Naive thymus-derived CD4-positive, alpha-beta T cell (primary cell): Measurements from ENCODE around the gene NEDD4. TPM values are rescaled to one million over a fixed set of nuclear protein-coding genes. Genes with fewer than 3 reads are reported as not detected.
"Not testable (repeated sequence)": the region's sequence is repeated elsewhere in the genome, so short reads cannot be mapped to it uniquely, and the experiment has no call there.

ENCODE experiments used
- ATAC-seq: fragments of 150-1000 bp; cut with Tn5 transposase; 2 replicates; pipeline ENCODE4 v1.10.0; 2021; ENCODE audit warnings: mild to moderate bottlenecking, moderate library complexity
- CTCF ChIA-PET: fragments of 350-600 bp; sonication (Branson Sonifier 250); formaldehyde crosslinking; loops from one replicate; lab custom pipeline; 2021; ENCODE audit warnings: antibody characterized with exemption; lab: Charles Lee
- POLR2A ChIA-PET: fragments of 350-600 bp; sonication (Branson Sonifier 250); formaldehyde crosslinking; loops from one replicate; lab custom pipeline; 2021; ENCODE audit warnings: antibody characterized with exemption, inconsistent platforms; lab: Charles Lee
- DNase-seq, 9 donors: peaks; one replicate each; pipeline versions ENCODE4 v3.0.0 to v3.0.0-alpha.2; 2020 to 2022; ENCODE audit warnings: mixed read lengths in 1 of 9
- H3K27ac ChIP-seq: one replicate; pipeline ENCODE4 v1.7.0; 2013; ENCODE audit warnings: mild to moderate bottlenecking, low read depth, low read length, moderate library complexity
- H3K27me3 ChIP-seq, 2 donors: one replicate each; pipeline ENCODE4 v1.7.0; 2013; ENCODE audit warnings: low read length in 2 of 2, mild to moderate bottlenecking in 2 of 2, moderate library complexity in 2 of 2; ENCODE audit not compliant: control insufficient read depth in 2 of 2, insufficient read depth in 2 of 2
- H3K36me3 ChIP-seq, 3 experiments: 1 replicate in 2 of 3; 2 replicates in 1 of 3; pipeline ENCODE4 v1.7.0; 2013; ENCODE audit warnings: low read length in 3 of 3, mild to moderate bottlenecking in 3 of 3, moderate library complexity in 1 of 3; ENCODE audit not compliant: insufficient read depth in 3 of 3, control insufficient read depth in 2 of 3
- H3K4me1 ChIP-seq, 2 donors: one replicate each; pipeline ENCODE4 v1.7.0; 2013; ENCODE audit warnings: low read length in 2 of 2, mild to moderate bottlenecking in 2 of 2, moderate library complexity in 1 of 2; ENCODE audit not compliant: control insufficient read depth in 2 of 2, insufficient read depth in 2 of 2
- H3K4me3 ChIP-seq: 2 replicates; pipeline ENCODE4 v1.7.0; 2013; ENCODE audit warnings: mild to moderate bottlenecking, low read length
- H3K9me3 ChIP-seq, 3 experiments: 1 replicate in 2 of 3; 2 replicates in 1 of 3; pipeline ENCODE4 v1.7.0; 2013; ENCODE audit warnings: low read length in 3 of 3; ENCODE audit not compliant: control insufficient read depth in 2 of 3
- H3K27ac Mint-ChIP-seq, 9 donors: one replicate each; pipeline ENCODE4 v1.8.0; 2020 to 2022; ENCODE audit warnings: mixed read lengths in 9 of 9, mild to moderate bottlenecking in 8 of 9, moderate library complexity in 5 of 9, inconsistent platforms in 2 of 9
- H3K27me3 Mint-ChIP-seq, 5 donors: one replicate each; pipeline ENCODE4 v1.8.0; 2021 to 2022; ENCODE audit warnings: mixed read lengths in 5 of 5, mild to moderate bottlenecking in 1 of 5
- H3K36me3 Mint-ChIP-seq, 5 donors: one replicate each; pipeline ENCODE4 v1.8.0; 2020 to 2022; ENCODE audit warnings: mixed read lengths in 5 of 5, mild to moderate bottlenecking in 3 of 5, inconsistent platforms in 1 of 5
- H3K4me1 Mint-ChIP-seq, 7 donors: one replicate each; pipeline ENCODE4 v1.8.0; 2020 to 2022; ENCODE audit warnings: mixed read lengths in 7 of 7, mild to moderate bottlenecking in 3 of 7, inconsistent platforms in 1 of 7
- H3K4me3 Mint-ChIP-seq, 10 donors: one replicate each; pipeline ENCODE4 v1.8.0; 2020 to 2022; ENCODE audit warnings: mild to moderate bottlenecking in 10 of 10, mixed read lengths in 10 of 10, moderate library complexity in 6 of 10, inconsistent platforms in 2 of 10
- H3K9me3 Mint-ChIP-seq, 11 donors: one replicate each; pipeline ENCODE4 v1.8.0; 2020 to 2022; ENCODE audit warnings: mixed read lengths in 11 of 11, mild to moderate bottlenecking in 4 of 11, inconsistent platforms in 1 of 11, moderate library complexity in 1 of 11
- intact Hi-C, 2 donors: fragments of 100-400 bp; cut with micrococcal nuclease; formaldehyde crosslinking; loops; one replicate each; pipeline ENCODE4 v1.15.1; 2023
- polyA plus RNA-seq, 2 donors: library from polyadenylated mRNA; unstranded; fragments of 300-500 nt; fragmentation: Illumina TruSeq; gene quantifications; one replicate each; pipeline ENCODE4 v1.2.3, GENCODE V29; 2021
- total RNA-seq, 6 experiments: library from RNA in 5 of 6; stranded (reverse) in 5 of 6; gene quantifications; 1 replicate in 5 of 6; 2 replicates in 1 of 6; pipeline ENCODE4 v1.2.3 and lab custom pipeline; 2021 to 2026

The NEDD4 gene
- total and polyA plus RNA-seq, 7 experiments from 2014 or later, result 1.1 to 15.1 (median 4.3) TPM

GRCh38 chr15:56017511-56017910 is 24.1 kb upstream of the NEDD4 start:
- intact Hi-C loops, result no loop called here
- Mint-ChIP-seq H3K4me3 (no peak overlapping the region), H3K36me3 (peaks cover 0 to 5% (median 4%) of the 10 kb centered on the region in 5 donors), H3K27me3 (peaks cover 3 to 18% (median 12%) of the 10 kb centered on the region in 5 donors), H3K4me1 (no peaks in the 10 kb centered on the region), H3K27ac (no peak overlapping the region), H3K9me3 (peaks cover 0 to 26% (median 8%) of the 10 kb centered on the region in 11 donors)
- Histone ChIP-seq H3K9me3 (no peaks in the 10 kb centered on the region), H3K36me3 (no peaks in the 10 kb centered on the region), H3K27me3 (no peaks in the 10 kb centered on the region), H3K4me3 (no peak overlapping the region), H3K4me1 (no peaks in the 10 kb centered on the region), H3K27ac (no peak overlapping the region)
- POLR2A ChIA-PET, result no interaction called here
- CTCF ChIA-PET, result no interaction called here
- DNase-seq, result no peak
- no peak for ATAC-seq

DNA sequence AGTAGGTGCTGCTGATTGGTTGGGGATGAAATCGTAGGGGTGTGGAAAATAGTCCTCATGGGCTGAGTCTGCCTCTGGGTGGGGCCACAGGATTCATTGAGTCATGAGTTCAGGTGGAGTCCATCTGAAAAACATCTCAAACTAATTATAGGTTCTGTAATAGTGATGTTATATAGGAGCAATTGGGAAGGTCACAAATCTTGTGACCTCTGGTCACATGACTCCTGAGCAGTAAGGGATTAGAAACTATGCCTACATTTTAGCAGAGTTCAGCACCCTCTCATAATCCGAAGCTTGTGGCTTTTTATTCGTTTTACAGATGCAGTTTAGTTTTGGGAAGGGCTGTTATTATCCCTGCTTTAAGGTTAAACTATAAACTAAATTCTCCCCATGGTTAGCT is 22.9 kb upstream of the NEDD4 start:
- Mint-ChIP-seq H3K4me1 (no peaks in the 10 kb centered on the region), H3K27me3 (peaks cover 0 to 16% (median 8%) of the 10 kb centered on the region in 5 donors), H3K4me3 (no peak overlapping the region), H3K36me3 (peaks cover 0 to 5% (median 4%) of the 10 kb centered on the region in 5 donors), H3K9me3 (peaks cover 0 to 26% (median 8%) of the 10 kb centered on the region in 11 donors), H3K27ac (no peak overlapping the region)
- Histone ChIP-seq H3K4me1 (no peaks in the 10 kb centered on the region), H3K27me3 (no peaks in the 10 kb centered on the region), H3K27ac (no peak overlapping the region), H3K9me3 (no peaks in the 10 kb centered on the region), H3K4me3 (no peak overlapping the region), H3K36me3 (no peaks in the 10 kb centered on the region)
- intact Hi-C loops, result no loop called here
- DNase-seq (no peak), ATAC-seq (no peak)
- POLR2A ChIA-PET, result no interaction called here
- CTCF ChIA-PET, result no interaction called here

DNA sequence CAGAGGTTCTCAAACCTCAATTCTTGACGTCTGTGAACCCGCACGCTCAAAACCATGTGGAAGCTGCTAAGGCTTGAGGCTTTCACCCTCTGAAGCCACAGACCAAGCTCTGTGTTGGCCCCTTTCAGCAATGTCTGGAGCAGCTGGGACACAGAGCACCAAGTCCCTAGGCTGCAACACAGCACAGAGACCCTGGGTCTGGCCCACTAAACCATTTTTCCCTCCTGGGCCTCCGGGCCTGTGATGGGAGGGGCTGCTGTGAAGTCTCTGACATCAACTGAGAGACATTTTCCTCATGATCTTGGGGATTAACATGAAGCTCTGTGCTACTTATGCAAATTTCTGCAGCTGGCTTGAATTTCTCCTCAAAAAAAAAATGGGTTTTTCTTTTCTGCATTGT is 21.3 kb upstream of the NEDD4 start:
- no peak overlapping the region for H3K4me3 Mint-ChIP-seq
- H3K27ac Mint-ChIP-seq, result no peak overlapping the region
- Histone ChIP-seq H3K9me3 (no peaks in the 10 kb centered on the region), H3K27me3 (no peaks in the 10 kb centered on the region), H3K4me1 (no peaks in the 10 kb centered on the region), H3K36me3 (no peaks in the 10 kb centered on the region), H3K27ac (no peak overlapping the region), H3K4me3 (no peak overlapping the region)
- ChIA-PET CTCF (no interaction called here), POLR2A (no interaction called here)
- DNase-seq (no peak), ATAC-seq (no peak)
- peaks cover 0 to 26% (median 8%) of the 10 kb centered on the region in 11 donors for H3K9me3 Mint-ChIP-seq
- intact Hi-C loops, result no loop called here
- H3K36me3 Mint-ChIP-seq, result peaks cover 0 to 5% (median 4%) of the 10 kb centered on the region in 5 donors
- H3K27me3 Mint-ChIP-seq, result peaks cover 1 to 17% (median 8%) of the 10 kb centered on the region in 5 donors
- H3K4me1 Mint-ChIP-seq, result no peaks in the 10 kb centered on the region

DNA sequence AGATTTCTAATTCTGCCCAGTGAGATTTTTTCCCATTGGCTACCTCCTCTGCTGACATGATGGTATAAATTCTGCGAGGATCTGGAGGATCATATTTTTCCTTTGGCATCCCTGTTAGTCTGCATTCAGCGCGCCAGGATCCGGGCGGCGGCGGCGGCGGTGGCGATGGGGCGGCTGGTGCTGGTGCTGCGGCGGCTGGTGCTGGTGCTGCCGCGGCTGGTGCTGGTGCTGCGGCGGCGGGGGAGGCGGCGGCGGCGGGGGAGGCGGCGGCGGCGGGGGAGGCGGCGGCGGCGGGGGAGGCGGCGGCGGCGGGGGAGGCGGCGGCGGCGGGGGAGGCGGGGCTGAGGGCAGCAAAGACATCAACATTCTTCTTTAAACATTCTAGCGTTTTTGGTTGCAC is 13.6 kb upstream of the NEDD4 start:
- H3K27ac ChIP-seq, POLR2A ChIA-PET, CTCF ChIA-PET, H3K36me3 Mint-ChIP-seq, H3K4me1 Mint-ChIP-seq, H3K27me3 ChIP-seq, H3K36me3 ChIP-seq, intact Hi-C loops, H3K4me3 ChIP-seq, H3K9me3 Mint-ChIP-seq, H3K4me1 ChIP-seq, H3K9me3 ChIP-seq: not testable (repeated sequence)
- Mint-ChIP-seq H3K4me3 (peak overlapping the region in 8 of 10 donors; percentile 41 to 68 (median 51)), H3K27ac (peak overlapping the region in 1 of 9 donors; percentile 26), H3K27me3 (peaks cover 0 to 39% (median 23%) of the 10 kb centered on the region in 5 donors)
- DNase-seq (peak in 3 of 9 donors; percentile 9 to 12 (median 12)), ATAC-seq (peak; percentile 37)

GRCh38 chr15:56006371-56006770 is 13.0 kb upstream of the NEDD4 start:
- DNase-seq, POLR2A ChIA-PET, H3K4me1 Mint-ChIP-seq, H3K27me3 ChIP-seq, H3K9me3 Mint-ChIP-seq, H3K4me1 ChIP-seq, H3K36me3 Mint-ChIP-seq, ATAC-seq, CTCF ChIA-PET, H3K36me3 ChIP-seq, H3K9me3 ChIP-seq, intact Hi-C loops, H3K4me3 ChIP-seq, H3K27ac ChIP-seq: not testable (repeated sequence)
- Mint-ChIP-seq H3K27me3 (peaks cover 0 to 42% (median 24%) of the 10 kb centered on the region in 5 donors), H3K4me3 (peak overlapping the region in 3 of 10 donors; percentile 9 to 62 (median 43)), H3K27ac (peak overlapping the region in 1 of 9 donors; percentile 53)

DNA sequence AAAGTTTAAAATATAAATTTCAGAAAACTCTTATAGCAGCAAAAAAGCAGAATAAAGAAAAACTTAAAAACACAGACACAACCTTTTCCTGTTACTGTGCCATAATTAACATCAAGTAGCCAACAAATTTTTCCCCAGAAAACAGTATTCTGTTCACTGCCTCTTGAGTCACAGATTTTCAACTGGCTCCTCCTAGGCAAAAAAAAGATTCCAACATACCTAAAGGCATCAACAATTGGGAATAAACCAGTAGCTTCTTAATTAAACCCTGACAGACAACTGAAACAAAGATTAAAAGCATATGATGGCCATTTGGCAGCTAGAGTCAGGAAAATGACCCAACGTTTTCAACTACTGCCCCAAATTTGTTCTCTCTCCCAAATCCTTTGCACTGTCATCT is 10.9 kb upstream of the NEDD4 start:
- CTCF ChIA-PET, H3K4me3 ChIP-seq, H3K27me3 ChIP-seq, H3K9me3 Mint-ChIP-seq, ATAC-seq, H3K9me3 ChIP-seq, H3K36me3 Mint-ChIP-seq, H3K4me1 Mint-ChIP-seq, POLR2A ChIA-PET, H3K27ac ChIP-seq, H3K36me3 ChIP-seq, H3K4me1 ChIP-seq, DNase-seq, H3K27ac Mint-ChIP-seq, H3K4me3 Mint-ChIP-seq, intact Hi-C loops: not testable (repeated sequence)
- H3K27me3 Mint-ChIP-seq, result peaks cover 0 to 55% (median 28%) of the 10 kb centered on the region in 5 donors

- H3K27ac ChIP-seq, POLR2A ChIA-PET, H3K36me3 ChIP-seq, H3K4me1 Mint-ChIP-seq, H3K4me1 ChIP-seq, ATAC-seq, H3K27me3 ChIP-seq, H3K9me3 ChIP-seq, H3K4me3 ChIP-seq, intact Hi-C loops, CTCF ChIA-PET, H3K36me3 Mint-ChIP-seq, H3K27ac Mint-ChIP-seq, H3K4me3 Mint-ChIP-seq, H3K9me3 Mint-ChIP-seq, DNase-seq: not testable (repeated sequence)
- peaks cover 0 to 56% (median 25%) of the 10 kb centered on the region in 5 donors for H3K27me3 Mint-ChIP-seq
Observed at GRCh38 chr15:56003777-56004176, 10.4 kb upstream of the NEDD4 start.
